DOHH2 (cell line): ENCODE results near the gene KIF18B.

ENCODE experiments used
- CTCF ChIP-seq: fragments of 200-600 bp; sonication (generic); IDR thresholded peaks from one replicate; pipeline ENCODE4 v1.5.1; 2014; ENCODE audit warnings: antibody characterized with exemption, mild to moderate bottlenecking, low read depth, low read length; ENCODE audit not compliant: poor library complexity, severe bottlenecking
- EZH2phosphoT487 ChIP-seq: fragments of 200-600 bp; sonication (generic); IDR thresholded peaks from 2 replicates; pipeline ENCODE4 v1.6.1; 2017; ENCODE audit warnings: borderline replicate concordance, mild to moderate bottlenecking, antibody characterized with exemption, low read length, moderate library complexity, mixed read lengths

GRCh38 chr17:44960691-44961090 is 13.1 kb upstream of the KIF18B start:
- TF ChIP-seq EZH2phosphoT487: no peak
- no peak for TF ChIP-seq CTCF
